PC-9 (cell line): Measurements from ENCODE around the gene CAV1. TPM values are rescaled to one million over a fixed set of nuclear protein-coding genes. Genes with fewer than 3 reads are reported as not detected.

Experiments
- BruUV-seq: library from RNA; stranded (reverse); fragments of 400-500 nt; replicated peaks from 2 replicates; lab custom pipeline; 2021; lab: Mats Ljungman, UMichigan
- CTCF ChIA-PET: fragments of 300-600 bp; sonication (Branson Sonifier 250); formaldehyde crosslinking; loops from one replicate; lab custom pipeline; 2022; ENCODE audit warnings: antibody characterized with exemption; lab: Charles Lee
- POLR2A ChIA-PET: fragments of 300-600 bp; sonication (Branson Sonifier 250); formaldehyde crosslinking; loops from one replicate; lab custom pipeline; 2022; ENCODE audit warnings: antibody characterized with exemption; ENCODE audit not compliant: unreplicated experiment; lab: Charles Lee
- DNase-seq, 2 experiments: peaks; one replicate each; pipeline versions ENCODE4 v3.0.0 to v3.0.0-alpha.2; 2015 to 2022; ENCODE audit warnings: mixed read lengths in 1 of 2
- H2AFZ ChIP-seq: fragments of 200-600 bp; sonication (generic); 2 replicates; pipeline ENCODE4 v1.8.1; 2017; ENCODE audit warnings: antibody characterized with exemption
- H3F3A ChIP-seq: fragments of 200-600 bp; sonication (generic); 2 replicates; pipeline ENCODE4 v1.8.1; 2017; ENCODE audit warnings: antibody characterized with exemption, mild to moderate bottlenecking, low read depth; ENCODE audit not compliant: insufficient read depth
- H3K27ac ChIP-seq: fragments of 200-600 bp; sonication (generic); 2 replicates; pipeline ENCODE4 v1.6.1; 2016; ENCODE audit warnings: mixed run types
- H3K27me3 ChIP-seq: fragments of 200-600 bp; sonication (generic); 2 replicates; pipeline ENCODE4 v1.6.1; 2016; ENCODE audit warnings: low read depth, mixed run types; ENCODE audit not compliant: insufficient read depth
- H3K36me3 ChIP-seq: fragments of 200-600 bp; sonication (generic); 2 replicates; pipeline ENCODE4 v1.6.1; 2016; ENCODE audit warnings: low read depth, mixed run types
- H3K4me1 ChIP-seq: fragments of 200-600 bp; sonication (generic); replicated peaks from 2 replicates; pipeline ENCODE4 v1.6.1; 2016; ENCODE audit warnings: mixed run types; ENCODE audit not compliant: insufficient read depth
- H3K4me2 ChIP-seq: fragments of 200-600 bp; sonication (generic); 2 replicates; pipeline ENCODE4 v1.6.1; 2017; ENCODE audit warnings: mixed run types
- H3K4me3 ChIP-seq: fragments of 200-600 bp; sonication (generic); 2 replicates; pipeline ENCODE4 v1.6.1; 2016; ENCODE audit warnings: mixed run types
- H3K79me2 ChIP-seq: fragments of 200-600 bp; sonication (generic); 2 replicates; pipeline ENCODE4 v1.6.1; 2017; ENCODE audit warnings: low read depth, mixed run types
- H3K9me2 ChIP-seq: fragments of 200-600 bp; sonication (generic); 2 replicates; pipeline ENCODE4 v1.8.1; 2017; ENCODE audit warnings: mild to moderate bottlenecking; ENCODE audit not compliant: insufficient read depth
- H3K9me3 ChIP-seq: fragments of 200-600 bp; sonication (generic); 2 replicates; pipeline ENCODE4 v1.8.1; 2016; ENCODE audit warnings: low read depth; ENCODE audit not compliant: insufficient read depth
- H4K20me1 ChIP-seq: fragments of 200-600 bp; sonication (generic); 2 replicates; pipeline ENCODE4 v1.8.1; 2017; ENCODE audit not compliant: insufficient read depth
- CTCF ChIP-seq: fragments of 200-600 bp; sonication (generic); conservative IDR thresholded peaks from 2 replicates; pipeline ENCODE4 v1.6.1; 2017; ENCODE audit warnings: mixed run types, antibody characterized with exemption, mild to moderate bottlenecking, moderate library complexity
- EZH2 ChIP-seq: fragments of 200-600 bp; sonication (generic); IDR thresholded peaks from 2 replicates; pipeline ENCODE4 v1.8.0; 2017; ENCODE audit warnings: antibody characterized with exemption, low read depth
- intact Hi-C: fragments of 100-400 bp; cut with micrococcal nuclease; formaldehyde crosslinking; loops from one replicate; pipeline ENCODE4 v1.10.0; 2022; ENCODE audit not compliant: unreplicated experiment
- total RNA-seq: library from RNA; stranded (reverse); gene quantifications from 2 replicates; pipeline ENCODE4 v1.2.3, GENCODE V29; 2021

The CAV1 gene
- total RNA-seq, 1 experiment from 2014 or later = 1,077 TPM

GRCh38 chr7:116610210-116610609 is 85.4 kb downstream of the CAV1 start:
- Histone ChIP-seq H3K36me3 (no peaks in the 10 kb centered on the region), H3K4me1 (peaks cover 19% of the 10 kb centered on the region), H3K9me3 (no peaks in the 10 kb centered on the region; the same call in 1 of the 2 replicates), H3K79me2 (no peaks in the 10 kb centered on the region), H4K20me1 (no peaks in the 10 kb centered on the region), H3K9me2 (no peaks in the 10 kb centered on the region), H3K27ac (no peak overlapping the region), H2AFZ (no peak overlapping the region), H3K27me3 (no peaks in the 10 kb centered on the region), H3F3A (peaks cover 4% of the 10 kb centered on the region; the same call in 1 of the 2 replicates), H3K4me3 (no peak overlapping the region), H3K4me2 (no peak overlapping the region)
- ChIA-PET CTCF (no interaction called here), POLR2A (no interaction called here)
- no TSS peak for BruUV-seq
- peak in 1 of 2 experiments; percentile 76 for DNase-seq
- intact Hi-C loops = no loop called here
- TF ChIP-seq CTCF (no peak), EZH2 (no peak)

GRCh38 chr7:116610721-116611120 is 85.9 kb downstream of the CAV1 start:
- Histone ChIP-seq H3K4me3 (no peak overlapping the region), H3K9me3 (no peaks in the 10 kb centered on the region; the same call in 1 of the 2 replicates), H3K27me3 (no peaks in the 10 kb centered on the region), H3K27ac (no peak overlapping the region), H3K36me3 (no peaks in the 10 kb centered on the region), H4K20me1 (no peaks in the 10 kb centered on the region), H3K4me2 (no peak overlapping the region), H3K9me2 (no peaks in the 10 kb centered on the region), H3K4me1 (peaks cover 19% of the 10 kb centered on the region), H3K79me2 (no peaks in the 10 kb centered on the region), H2AFZ (no peak overlapping the region), H3F3A (peaks cover 4% of the 10 kb centered on the region; the same call in 1 of the 2 replicates)
- CTCF ChIA-PET = no interaction called here
- no TSS peak for BruUV-seq
- POLR2A ChIA-PET = no interaction called here
- TF ChIP-seq CTCF (no peak), EZH2 (no peak)
- intact Hi-C loops = no loop called here
- no peak for DNase-seq

Other genes starting within 250 kb of the CAV1 start
- gene CAV2, start 25.3 kb upstream of the CAV1 start, total RNA-seq = 260 and 296 TPM in 2 replicates
- gene MET, start 147.2 kb downstream of the CAV1 start, total RNA-seq = 237 and 287 TPM in 2 replicates